Ureter (tissue), 1 donor: ENCODE results near the gene TYRP1. TPM values are rescaled to one million over a fixed set of nuclear protein-coding genes. Genes with fewer than 3 reads are reported as not detected.

Source experiments
- DNase-seq: peaks from one replicate; pipeline ENCODE4 v3.0.0-alpha.2; 2020; ENCODE audit warnings: low spot score
- total RNA-seq: library from RNA; stranded (reverse); gene quantifications from one replicate; pipeline ENCODE4 v1.2.4, GENCODE V29; 2023
- donor health status: DM: yes; HTN: yes; CAD: no.

TYRP1 gene
- total RNA-seq, 1 donor from 2014 or later = not detected

GRCh38 chr9:12697719-12698118 is 4.5 kb downstream of the TYRP1 start:
- DNase-seq = no peak

GRCh38 chr9:12698266-12698665 is 5.1 kb downstream of the TYRP1 start:
- DNase-seq = no peak

- no peak for DNase-seq
Measured at GRCh38 chr9:12698986-12699385, 5.8 kb downstream of the TYRP1 start.

GRCh38 chr9:12699529-12699928 is 6.3 kb downstream of the TYRP1 start:
- DNase-seq = no peak

GRCh38 chr9:12701126-12701525 is 7.9 kb downstream of the TYRP1 start:
- no peak for DNase-seq

- DNase-seq = no peak
Measured at GRCh38 chr9:12702160-12702758, 9.1 kb downstream of the TYRP1 start.

- DNase-seq = no peak
Measured at GRCh38 chr9:12703996-12704395, 10.8 kb downstream of the TYRP1 start.

GRCh38 chr9:12705738-12706391 is 12.7 kb downstream of the TYRP1 start:
- DNase-seq = no peak

GRCh38 chr9:12708562-12709298 is 15.5 kb downstream of the TYRP1 start:
- no peak for DNase-seq

- no peak for DNase-seq
Measured at GRCh38 chr9:12712532-12712931, 19.3 kb downstream of the TYRP1 start.

GRCh38 chr9:12715268-12715667 is 22.1 kb downstream of the TYRP1 start:
- no peak for DNase-seq

- no peak for DNase-seq
Measured at GRCh38 chr9:12716823-12717600, 23.8 kb downstream of the TYRP1 start.

GRCh38 chr9:12717907-12718306 is 24.7 kb downstream of the TYRP1 start:
- no peak for DNase-seq

- DNase-seq = no peak
Measured at GRCh38 chr9:12718482-12719026, 25.4 kb downstream of the TYRP1 start.

- DNase-seq = no peak
Measured at GRCh38 chr9:12719431-12719830, 26.2 kb downstream of the TYRP1 start.

- no peak for DNase-seq
Measured at GRCh38 chr9:12720551-12720950, 27.4 kb downstream of the TYRP1 start.

- DNase-seq = no peak
Measured at GRCh38 chr9:12722131-12722530, 28.9 kb downstream of the TYRP1 start.

GRCh38 chr9:12723409-12724028 is 30.3 kb downstream of the TYRP1 start:
- no peak for DNase-seq

- no peak for DNase-seq
Measured at GRCh38 chr9:12726795-12727194, 33.6 kb downstream of the TYRP1 start.

GRCh38 chr9:12730198-12730597 is 37.0 kb downstream of the TYRP1 start:
- DNase-seq = no peak

GRCh38 chr9:12730927-12731326 is 37.7 kb downstream of the TYRP1 start:
- DNase-seq = no peak

- DNase-seq = no peak
Measured at GRCh38 chr9:12732971-12733370, 39.8 kb downstream of the TYRP1 start.
